HG03097 (cell line): ENCODE data around the gene WNT8A.
A peak's percentile ranks its signal among the peaks of the same experiment; 100 is the strongest.
"Not testable (repeated sequence)": the region's sequence is repeated elsewhere in the genome, so short reads cannot be mapped to it uniquely, and the experiment has no call there.

Experiments
- ATAC-seq: cut with Tn5 transposase; IDR thresholded peaks from one replicate; pipeline ENCODE4 v1.9.1; 2021; ENCODE audit not compliant: unreplicated experiment, low FRiP score

WNT8A gene, protein sequence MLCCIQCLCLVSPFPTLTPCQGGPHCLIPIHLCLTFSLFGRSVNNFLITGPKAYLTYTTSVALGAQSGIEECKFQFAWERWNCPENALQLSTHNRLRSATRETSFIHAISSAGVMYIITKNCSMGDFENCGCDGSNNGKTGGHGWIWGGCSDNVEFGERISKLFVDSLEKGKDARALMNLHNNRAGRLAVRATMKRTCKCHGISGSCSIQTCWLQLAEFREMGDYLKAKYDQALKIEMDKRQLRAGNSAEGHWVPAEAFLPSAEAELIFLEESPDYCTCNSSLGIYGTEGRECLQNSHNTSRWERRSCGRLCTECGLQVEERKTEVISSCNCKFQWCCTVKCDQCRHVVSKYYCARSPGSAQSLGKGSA

GRCh38 chr5:138083702-138084101 is at the start of gene WNT8A:
Gene WNT8A, plus strand, starts transcription at chr5:138084033. Its CDS starts 95 bp downstream, at chr5:138084128.
- no peak for ATAC-seq

DNA sequence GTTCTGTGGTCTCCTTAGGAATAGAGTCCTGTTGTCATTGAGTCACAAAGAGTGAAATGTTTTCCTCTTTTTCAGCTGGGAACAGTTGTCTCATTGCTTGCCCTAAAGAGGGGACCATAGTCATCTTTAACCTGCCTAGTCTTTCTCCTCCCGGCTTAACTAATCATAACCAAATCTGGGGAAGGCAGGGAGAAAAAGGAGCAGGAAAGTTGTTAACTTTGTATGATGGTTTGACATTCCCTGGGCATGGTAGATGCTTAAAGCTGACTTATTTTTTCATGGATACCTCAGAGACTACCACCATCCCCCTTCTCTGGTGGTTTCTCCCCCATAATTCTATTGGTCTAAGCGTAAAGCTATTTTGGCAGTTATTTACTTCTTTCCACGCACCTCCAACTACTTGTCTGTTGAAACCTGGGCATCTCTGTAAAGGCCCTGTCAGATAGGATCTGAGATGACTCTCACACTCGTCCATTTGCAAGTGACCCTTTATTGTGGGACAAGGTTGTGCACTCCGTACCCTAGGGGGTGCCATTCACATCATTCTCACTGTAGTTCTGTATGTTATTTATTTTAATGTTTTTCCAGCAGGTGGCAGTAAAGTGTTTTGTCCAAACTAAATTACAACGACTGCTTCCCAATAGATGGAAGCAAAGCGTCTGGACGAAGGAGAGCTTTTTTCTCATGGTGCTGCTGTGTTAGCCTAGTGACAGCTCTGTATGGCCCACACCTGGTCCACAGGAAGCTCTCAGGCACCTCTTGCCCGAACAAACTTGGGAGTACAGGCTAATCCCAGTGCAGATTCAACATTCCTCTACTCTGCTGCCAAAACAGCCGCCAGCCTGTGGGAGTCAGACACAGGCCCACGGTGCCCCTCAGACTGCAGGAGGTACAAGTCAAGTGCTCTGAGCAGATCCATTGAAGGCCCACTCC is 48.0 kb upstream of the WNT8A start:
- peak; percentile 39 for ATAC-seq

DNA sequence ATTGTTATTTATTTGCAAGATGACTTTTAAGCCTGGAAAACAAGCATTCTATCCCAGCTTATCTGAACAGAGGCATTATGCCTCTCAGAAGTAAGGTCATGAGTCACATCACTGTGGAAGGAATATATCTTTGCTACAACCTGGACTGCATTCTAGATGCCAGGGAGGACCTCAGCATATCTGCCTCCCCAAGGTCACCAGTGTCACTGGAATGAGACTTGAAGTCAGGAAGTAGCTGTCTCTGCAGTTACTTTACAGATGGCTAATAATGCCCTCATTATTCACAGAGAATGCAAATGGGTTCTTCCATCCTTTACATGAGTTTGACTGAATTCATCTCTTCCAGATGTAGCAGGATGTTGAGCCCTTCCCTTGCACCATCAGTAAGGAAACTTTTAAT is 46.6 kb upstream of the WNT8A start:
- ATAC-seq: no peak

DNA sequence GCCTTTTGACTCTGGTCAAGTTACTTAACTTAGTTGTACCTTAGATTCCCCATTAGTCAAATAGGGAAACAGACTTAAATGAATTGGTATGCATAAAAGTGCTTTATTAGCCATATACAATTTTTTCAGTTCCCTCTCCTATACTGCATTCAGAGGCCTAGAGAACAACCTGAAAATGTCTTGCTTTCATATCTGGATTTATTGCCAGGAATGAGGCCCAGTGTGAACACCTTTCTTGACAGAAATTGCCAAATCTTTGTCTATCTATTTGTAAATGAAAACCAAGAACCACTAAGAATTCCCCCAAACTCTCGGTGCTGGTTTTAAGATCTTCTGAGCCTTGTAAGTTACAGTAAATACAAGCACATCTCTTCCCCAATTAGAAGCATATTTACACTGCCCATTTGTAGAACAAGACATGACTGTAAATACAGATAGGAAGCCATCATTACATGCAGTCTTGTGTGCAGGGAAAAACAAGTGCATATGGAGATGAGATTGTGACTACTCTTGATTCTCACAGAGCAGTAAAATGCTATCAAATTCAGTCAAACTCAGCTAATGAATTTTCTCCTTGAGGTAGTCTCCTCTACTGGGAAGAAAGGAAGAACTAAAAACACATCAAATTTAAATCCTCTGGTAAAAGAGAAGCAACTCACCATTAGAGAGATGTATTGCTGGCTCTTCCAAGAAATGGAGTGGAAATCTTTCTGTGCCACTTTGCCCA is 45.8 kb upstream of the WNT8A start:
- no peak for ATAC-seq

DNA sequence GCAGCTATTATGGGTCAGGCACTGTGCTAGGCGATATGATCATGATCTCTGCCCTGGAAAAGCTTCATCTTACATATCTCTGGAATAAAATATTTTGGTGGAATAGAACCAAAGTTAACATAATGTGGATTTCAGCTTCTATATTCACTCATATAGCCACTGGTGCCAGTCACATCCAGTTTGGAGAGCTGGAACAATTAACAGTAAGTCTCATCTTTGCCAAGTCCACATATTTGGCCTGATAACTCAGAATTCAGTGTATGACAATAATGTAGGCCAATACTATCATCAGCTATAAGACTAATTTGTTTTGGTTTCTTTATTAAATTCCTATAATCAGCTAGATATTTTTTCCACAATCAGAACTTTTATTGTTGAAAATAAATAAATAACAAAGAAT is 45.0 kb upstream of the WNT8A start:
- ATAC-seq: no peak

DNA sequence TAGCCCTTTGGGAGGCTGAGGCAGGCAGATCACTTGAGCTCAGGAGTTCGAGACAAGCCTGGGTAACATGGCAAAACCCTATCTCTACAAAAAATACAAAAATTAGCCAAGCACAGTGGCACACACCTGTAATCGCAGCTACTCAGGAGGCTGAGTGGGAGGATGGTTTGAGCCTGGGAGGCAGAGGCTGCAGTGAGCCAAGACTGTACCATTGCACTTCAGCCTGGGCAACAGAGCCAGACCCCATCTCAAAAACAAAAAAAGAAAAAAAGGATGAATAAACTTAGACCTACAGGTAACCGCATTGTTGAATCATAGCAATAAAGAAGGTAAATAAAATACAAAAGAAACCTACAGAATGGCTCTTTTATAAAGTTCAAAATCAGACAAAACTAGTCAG is 38.5 kb upstream of the WNT8A start:
- ATAC-seq: not testable (repeated sequence)

DNA sequence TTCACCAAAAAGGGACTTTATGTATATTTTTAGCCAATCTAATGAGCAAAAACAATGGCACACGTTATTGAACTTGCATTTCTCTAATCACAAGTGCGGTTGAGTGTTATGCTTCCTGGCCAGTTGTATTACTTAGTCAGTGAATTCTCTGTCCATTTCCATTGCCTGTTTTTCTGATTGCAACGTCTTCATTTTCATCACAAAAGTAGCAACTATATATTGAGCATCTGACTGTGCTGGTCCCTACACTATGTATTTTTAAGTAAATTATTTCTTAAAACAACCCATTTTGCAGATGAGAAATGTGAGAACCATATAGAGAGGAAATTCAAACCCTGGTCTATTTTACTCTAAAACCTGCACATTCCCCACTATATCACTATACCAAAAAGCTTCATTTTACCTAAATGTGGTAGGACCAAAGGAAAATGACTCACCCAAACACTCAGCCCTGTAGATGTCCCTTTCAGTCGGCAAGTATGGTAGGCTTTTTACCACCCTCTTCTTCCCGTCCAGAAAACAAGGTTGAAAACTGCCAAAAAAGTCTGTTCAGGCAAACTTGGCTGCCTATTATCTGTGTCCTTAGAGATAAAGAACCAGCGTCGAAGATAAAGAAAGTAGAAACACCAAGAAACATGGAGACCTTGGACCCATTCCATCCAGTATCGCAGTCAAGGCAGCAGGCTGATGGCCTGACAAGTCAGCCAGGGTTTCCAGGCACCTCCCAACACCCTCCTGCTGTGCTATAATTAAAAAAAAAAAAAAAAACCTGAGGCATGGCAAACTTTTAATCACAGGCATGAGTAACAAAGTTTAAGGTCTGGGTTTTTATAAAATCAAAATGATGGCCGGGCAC is 32.2 kb upstream of the WNT8A start:
- no peak for ATAC-seq

DNA sequence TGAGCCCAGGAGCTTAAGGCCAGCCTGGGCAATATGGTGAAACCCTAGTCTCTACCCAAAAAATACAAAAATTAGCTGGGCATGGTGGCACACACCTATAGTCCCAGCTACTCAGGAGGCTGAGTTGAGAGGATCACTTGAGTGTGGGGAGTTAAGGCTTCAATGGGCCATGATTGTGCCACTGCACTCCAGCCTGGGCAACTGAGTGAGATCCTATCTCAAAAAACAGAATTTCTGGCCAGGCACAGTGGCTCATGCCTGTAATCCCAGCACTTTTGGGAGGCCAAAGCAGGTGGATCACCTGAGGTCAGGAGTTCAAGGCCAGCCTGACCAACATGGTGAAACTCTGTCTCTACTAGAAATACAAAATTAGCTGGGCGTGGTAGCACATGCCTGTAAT is 31.1 kb upstream of the WNT8A start:
- not testable (repeated sequence) for ATAC-seq

GRCh38 chr5:138053554-138053953 is 30.3 kb upstream of the WNT8A start:
- no peak for ATAC-seq

DNA sequence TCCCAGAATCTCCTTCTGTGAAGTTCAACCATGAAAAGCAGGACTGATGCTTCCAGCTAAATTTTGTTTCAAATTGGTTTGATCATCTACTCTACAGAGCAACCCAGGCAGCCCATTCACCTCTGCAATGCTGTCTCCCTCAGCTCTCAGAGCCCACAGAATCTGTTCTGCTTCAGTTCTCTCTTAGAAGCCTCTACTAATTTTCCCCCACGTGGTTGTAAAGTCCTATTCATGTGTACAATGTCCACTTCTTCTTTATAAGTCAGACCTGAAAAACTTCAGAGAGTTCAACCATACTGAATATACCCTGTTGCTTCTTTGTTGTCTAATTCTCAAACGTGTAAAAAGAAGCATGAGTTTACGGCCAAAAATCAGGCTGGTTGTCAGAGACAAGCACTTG is 29.6 kb upstream of the WNT8A start:
- ATAC-seq: no peak

DNA sequence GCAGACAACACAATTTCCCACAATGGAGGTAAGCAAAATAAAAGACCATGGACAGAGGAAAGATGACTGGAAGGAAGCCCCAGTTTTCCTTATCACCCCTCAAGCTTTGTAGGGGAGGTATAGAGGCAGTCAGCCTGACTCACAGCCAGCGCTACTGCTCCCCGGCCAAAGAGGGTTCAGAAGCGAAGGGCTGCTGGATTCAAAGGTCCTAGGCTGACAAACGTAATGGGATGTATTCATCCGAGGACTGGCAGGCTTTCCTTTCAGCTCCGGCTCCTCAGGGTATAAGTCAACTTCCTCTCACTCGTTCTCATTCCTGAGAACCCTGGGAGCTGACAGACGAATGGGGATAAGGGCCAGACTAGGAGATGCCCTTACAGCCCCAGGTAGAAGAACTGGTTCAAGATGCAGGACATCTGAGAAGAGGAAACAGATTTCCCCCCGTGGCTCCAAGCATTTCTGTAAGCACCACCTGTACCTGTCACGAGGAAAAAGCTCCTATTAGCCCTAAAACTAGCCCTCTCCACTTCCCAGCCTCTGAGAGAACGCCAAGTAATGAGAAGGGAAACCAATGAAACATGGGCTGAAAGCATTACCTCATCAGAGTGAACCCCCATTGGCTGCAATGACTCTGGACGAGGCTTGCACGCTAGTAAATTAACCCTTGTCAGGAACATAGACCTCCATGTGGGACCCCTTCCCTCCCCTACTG is 28.8 kb upstream of the WNT8A start:
- no peak for ATAC-seq

DNA sequence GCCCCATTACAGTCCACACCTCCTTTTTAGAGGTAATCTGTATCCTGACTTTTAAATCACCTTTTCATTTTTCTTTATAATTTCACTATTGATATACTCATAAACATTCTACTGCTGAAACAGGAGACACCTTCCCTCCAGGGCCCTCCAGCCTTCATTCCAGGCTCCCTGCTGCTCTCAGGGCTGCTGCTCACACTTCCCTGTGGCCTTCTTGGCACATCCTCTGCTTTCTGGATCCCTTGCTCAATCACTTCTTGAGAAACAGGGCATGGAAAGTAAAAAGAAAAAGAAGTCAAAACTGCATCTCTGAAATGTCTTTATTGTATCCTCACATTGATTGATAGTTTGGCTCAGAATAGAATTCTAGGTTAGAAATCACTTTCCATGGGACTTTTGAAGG is 19.3 kb upstream of the WNT8A start:
- no peak for ATAC-seq

DNA sequence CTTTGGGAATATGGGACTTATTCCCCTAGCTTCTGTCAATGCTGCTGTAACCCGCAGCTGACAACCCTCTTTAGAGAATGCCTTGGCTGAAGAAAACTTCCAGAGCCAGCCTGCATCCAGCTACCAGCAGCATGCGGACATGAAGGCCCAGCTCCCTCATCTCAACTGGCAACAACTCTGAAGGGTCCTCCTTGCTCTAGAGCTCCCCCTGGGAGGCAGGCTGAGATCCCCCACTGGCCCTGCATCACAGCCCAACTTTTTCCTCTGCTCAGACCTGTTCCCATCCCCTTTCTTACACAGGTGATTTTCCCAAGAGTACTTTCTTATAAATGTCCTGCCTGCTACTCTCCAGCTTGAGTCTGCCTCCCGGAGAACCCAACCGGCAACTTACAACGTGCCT is 18.7 kb upstream of the WNT8A start:
- ATAC-seq: no peak

DNA sequence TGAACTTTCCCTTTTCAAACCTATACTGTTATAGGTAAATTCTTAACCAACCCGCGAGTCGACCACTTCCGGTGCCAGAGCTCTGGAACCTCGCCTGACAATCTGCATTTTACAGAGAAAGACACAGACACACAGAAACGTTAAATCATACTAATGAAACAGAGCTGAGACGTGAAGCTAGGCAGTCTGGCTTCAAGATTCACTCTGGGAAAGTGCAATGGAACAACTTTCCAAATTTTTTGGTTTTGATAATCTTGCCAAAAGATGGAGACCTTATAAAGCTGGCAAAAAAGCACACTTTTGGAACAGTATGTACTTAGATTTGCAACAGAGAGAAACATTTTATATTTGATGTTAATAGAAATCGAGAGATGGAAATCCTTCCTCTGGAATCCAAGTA is 15.9 kb upstream of the WNT8A start:
- ATAC-seq: no peak

GRCh38 chr5:138068742-138069600 is 14.9 kb upstream of the WNT8A start:
- no peak for ATAC-seq

DNA sequence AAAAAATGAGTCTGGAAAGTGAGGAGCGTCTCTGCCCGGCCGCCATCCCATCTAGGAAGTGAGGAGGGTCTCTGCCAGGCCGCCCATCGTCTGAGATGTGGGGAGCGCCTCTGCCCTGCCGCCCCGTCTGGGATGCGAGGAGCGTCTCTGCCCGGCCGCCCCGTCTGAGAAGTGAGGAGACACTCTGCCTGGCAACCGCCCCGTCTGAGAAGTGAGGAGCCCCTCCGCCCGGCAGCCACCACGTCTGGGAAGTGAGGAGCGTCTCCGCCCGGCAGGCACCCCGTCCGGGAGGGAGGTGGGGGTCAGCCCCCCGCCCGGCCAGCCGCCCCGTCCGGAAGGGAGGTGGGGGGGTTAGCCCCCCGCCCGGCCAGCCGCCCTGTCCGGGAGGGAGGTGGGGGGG is 13.8 kb upstream of the WNT8A start:
- ATAC-seq: not testable (repeated sequence)

DNA sequence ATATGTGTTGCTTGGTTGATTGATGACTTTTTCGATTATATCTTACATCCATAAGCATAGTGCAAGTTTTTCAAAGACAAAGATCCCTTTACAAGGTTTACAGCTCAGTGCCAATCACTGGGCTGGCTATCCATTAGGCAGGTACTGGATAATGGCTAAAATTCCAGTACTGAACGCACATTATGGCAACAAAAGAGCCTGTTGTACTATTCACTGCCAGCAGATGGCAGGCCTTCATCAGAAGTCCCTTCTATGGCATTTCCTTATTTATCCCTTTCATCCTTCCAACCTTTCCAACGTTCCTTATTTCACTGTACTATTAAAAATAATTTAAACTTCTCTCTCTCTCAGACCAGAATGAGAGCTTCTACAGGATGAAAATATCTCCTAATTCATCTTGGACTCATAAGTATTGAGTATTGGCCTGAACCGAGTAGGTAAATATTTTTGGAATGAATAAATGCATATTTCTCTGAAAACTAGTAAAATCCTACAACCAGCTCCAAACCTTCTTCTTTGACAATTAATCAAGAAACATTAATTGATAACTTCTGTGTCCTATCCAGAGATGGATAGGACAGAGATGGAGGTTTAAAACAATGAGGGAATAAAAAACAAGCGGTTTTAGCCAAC is 6.7 kb upstream of the WNT8A start:
- no peak for ATAC-seq

DNA sequence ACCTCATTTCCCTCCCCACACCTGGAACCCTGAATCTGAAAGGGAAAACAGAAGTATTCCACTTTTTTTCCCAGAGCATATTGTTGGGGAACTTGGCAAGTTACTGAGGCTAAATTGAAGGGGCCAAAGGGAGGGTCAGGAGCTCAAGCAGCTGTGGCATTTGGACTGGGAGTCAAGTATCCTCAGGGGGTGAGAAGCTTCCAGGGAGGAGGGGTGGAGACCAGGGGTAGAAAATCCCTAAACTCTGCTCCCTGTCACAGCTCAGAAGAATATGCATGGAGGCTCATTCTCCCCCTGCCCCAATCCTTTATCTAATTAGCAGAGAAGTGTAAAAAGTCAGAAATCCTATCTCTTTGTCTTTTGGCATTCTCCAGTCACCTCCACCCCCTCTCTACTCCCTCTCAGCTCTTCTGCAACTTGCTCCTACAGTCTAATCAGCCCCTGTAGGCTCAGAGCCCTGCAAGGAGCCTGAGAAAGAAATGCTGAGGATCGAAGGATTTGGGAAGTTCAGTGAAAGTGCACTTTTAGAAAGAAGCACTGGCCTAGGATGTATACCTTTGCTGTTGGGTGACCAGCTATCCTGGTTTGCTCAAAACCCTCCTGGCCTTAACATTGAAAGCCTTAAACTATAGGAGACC is 5.7 kb upstream of the WNT8A start:
- ATAC-seq: no peak
